ENCODE data around the gene TMEM161B. TPM values are rescaled to one million over a fixed set of nuclear protein-coding genes. Genes with fewer than 3 reads are reported as not detected.

TMEM161B gene
- total RNA-seq, 1 experiment from 2014 or later: 22.1 TPM

DNA sequence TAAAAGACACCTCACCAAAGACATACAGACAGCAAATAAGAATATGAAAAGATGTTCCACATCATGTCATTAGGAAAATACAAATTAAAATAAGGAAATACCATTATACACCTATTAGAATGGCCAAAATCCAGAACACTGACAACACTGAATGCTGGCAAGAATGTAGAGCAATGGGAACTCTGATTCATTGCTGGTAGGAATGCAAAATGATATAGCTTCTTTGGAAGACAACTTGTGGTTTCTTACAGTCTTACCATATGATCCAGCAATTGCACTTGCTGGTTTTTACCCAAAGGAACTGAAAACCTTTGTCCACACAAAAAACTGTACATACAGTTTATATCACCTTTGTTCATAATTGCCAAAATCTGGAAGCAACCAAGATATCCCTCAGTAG lies 6.5 kb downstream of the TMEM161B start:
- H3K27me3 ChIP-seq (replicated peaks; ENCODE audit: control insufficient read depth, insufficient read depth, low read length): no peaks in the 10 kb centered on the region
- no peak overlapping the region for H3K4me3 ChIP-seq (ENCODE audit: low read depth, low read length)
- peaks cover 9% of the 10 kb centered on the region for H3K9me3 Mint-ChIP-seq (ENCODE audit: unreplicated experiment)
- no peak overlapping the region for H3K4me3 Mint-ChIP-seq (ENCODE audit: unreplicated experiment)
- intact Hi-C loops (cut with micrococcal nuclease; ENCODE audit: unreplicated experiment): no loop called here
- TF ChIP-seq, protein P1, sequence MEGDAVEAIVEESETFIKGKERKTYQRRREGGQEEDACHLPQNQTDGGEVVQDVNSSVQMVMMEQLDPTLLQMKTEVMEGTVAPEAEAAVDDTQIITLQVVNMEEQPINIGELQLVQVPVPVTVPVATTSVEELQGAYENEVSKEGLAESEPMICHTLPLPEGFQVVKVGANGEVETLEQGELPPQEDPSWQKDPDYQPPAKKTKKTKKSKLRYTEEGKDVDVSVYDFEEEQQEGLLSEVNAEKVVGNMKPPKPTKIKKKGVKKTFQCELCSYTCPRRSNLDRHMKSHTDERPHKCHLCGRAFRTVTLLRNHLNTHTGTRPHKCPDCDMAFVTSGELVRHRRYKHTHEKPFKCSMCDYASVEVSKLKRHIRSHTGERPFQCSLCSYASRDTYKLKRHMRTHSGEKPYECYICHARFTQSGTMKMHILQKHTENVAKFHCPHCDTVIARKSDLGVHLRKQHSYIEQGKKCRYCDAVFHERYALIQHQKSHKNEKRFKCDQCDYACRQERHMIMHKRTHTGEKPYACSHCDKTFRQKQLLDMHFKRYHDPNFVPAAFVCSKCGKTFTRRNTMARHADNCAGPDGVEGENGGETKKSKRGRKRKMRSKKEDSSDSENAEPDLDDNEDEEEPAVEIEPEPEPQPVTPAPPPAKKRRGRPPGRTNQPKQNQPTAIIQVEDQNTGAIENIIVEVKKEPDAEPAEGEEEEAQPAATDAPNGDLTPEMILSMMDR (IDR thresholded peaks at IDR 0.05; ENCODE audit: insufficient read depth in 1 of 2, low read depth in 1 of 2, low read length in 1 of 2, severe bottlenecking in 1 of 2, unreplicated experiment in 1 of 2): no peak
- H3K27ac Mint-ChIP-seq (ENCODE audit: unreplicated experiment): no peak overlapping the region
- H3K36me3 Mint-ChIP-seq (ENCODE audit: insufficient read depth, unreplicated experiment): peaks cover 23% of the 10 kb centered on the region
- peaks cover 25% of the 10 kb centered on the region for H3K4me1 ChIP-seq
- ChIA-PET CTCF (no interaction called here), POLR2A (no interaction called here)
- H3K36me3 ChIP-seq (ENCODE audit: control insufficient read depth, insufficient read depth, low read length): no peaks in the 10 kb centered on the region
- DNase-seq: no peak
- peaks cover 9% of the 10 kb centered on the region for H3K4me1 Mint-ChIP-seq (ENCODE audit: low read depth, unreplicated experiment)
- no peaks in the 10 kb centered on the region for H3K27me3 Mint-ChIP-seq (ENCODE audit: insufficient read depth, unreplicated experiment)
- BruUV-seq (replicated peaks): no TSS peak
- no peaks in the 10 kb centered on the region for H3K9me3 ChIP-seq

- Histone ChIP-seq H3K4me3 (ENCODE audit: low read depth, low read length) (no peak overlapping the region), H3K36me3 (ENCODE audit: control insufficient read depth, insufficient read depth, low read length) (no peaks in the 10 kb centered on the region), H3K27me3 (replicated peaks; ENCODE audit: control insufficient read depth, insufficient read depth, low read length) (no peaks in the 10 kb centered on the region), H3K4me1 (peaks cover 27% of the 10 kb centered on the region), H3K9me3 (no peaks in the 10 kb centered on the region)
- intact Hi-C loops (cut with micrococcal nuclease; ENCODE audit: unreplicated experiment): loop anchor here (1.0 kb wide), 1 partner anchor 10 kb away; the partner anchor contains the start of gene TMEM161B
- Mint-ChIP-seq H3K9me3 (ENCODE audit: unreplicated experiment) (no peaks in the 10 kb centered on the region), H3K27me3 (ENCODE audit: insufficient read depth, unreplicated experiment) (no peaks in the 10 kb centered on the region), H3K4me3 (ENCODE audit: unreplicated experiment) (no peak overlapping the region), H3K27ac (ENCODE audit: unreplicated experiment) (no peak overlapping the region), H3K36me3 (ENCODE audit: insufficient read depth, unreplicated experiment) (peaks cover 6% of the 10 kb centered on the region), H3K4me1 (ENCODE audit: low read depth, unreplicated experiment) (peaks cover 9% of the 10 kb centered on the region)
- TF ChIP-seq, protein P1 (IDR thresholded peaks at IDR 0.05; ENCODE audit: insufficient read depth in 1 of 2, low read depth in 1 of 2, low read length in 1 of 2, severe bottlenecking in 1 of 2, unreplicated experiment in 1 of 2): no peak
- no peak for DNase-seq
- ChIA-PET CTCF (no interaction called here), POLR2A (no interaction called here)
- no TSS peak for BruUV-seq (replicated peaks)
Observed at GRCh38 chr5:88258636-88259035, 10.0 kb downstream of the TMEM161B start.

- peak in 1 of 2 experiments; percentile 17 for DNase-seq
- ChIA-PET POLR2A (no interaction called here), CTCF (no interaction called here)
- no peak overlapping the region for H3K4me3 ChIP-seq (ENCODE audit: low read depth, low read length)
- no peaks in the 10 kb centered on the region for H3K27me3 ChIP-seq (replicated peaks; ENCODE audit: control insufficient read depth, insufficient read depth, low read length)
- BruUV-seq (replicated peaks): no TSS peak
- Mint-ChIP-seq H3K27ac (ENCODE audit: unreplicated experiment) (no peak overlapping the region), H3K4me3 (ENCODE audit: unreplicated experiment) (no peak overlapping the region), H3K4me1 (ENCODE audit: low read depth, unreplicated experiment) (peaks cover 15% of the 10 kb centered on the region), H3K27me3 (ENCODE audit: insufficient read depth, unreplicated experiment) (no peaks in the 10 kb centered on the region), H3K9me3 (ENCODE audit: unreplicated experiment) (no peaks in the 10 kb centered on the region), H3K36me3 (ENCODE audit: insufficient read depth, unreplicated experiment) (peaks cover 6% of the 10 kb centered on the region)
- TF ChIP-seq, protein P1 (IDR thresholded peaks at IDR 0.05; ENCODE audit: insufficient read depth in 1 of 2, low read depth in 1 of 2, low read length in 1 of 2, severe bottlenecking in 1 of 2, unreplicated experiment in 1 of 2): no peak
- no peaks in the 10 kb centered on the region for H3K9me3 ChIP-seq
- peaks cover 27% of the 10 kb centered on the region for H3K4me1 ChIP-seq
- intact Hi-C loops (cut with micrococcal nuclease; ENCODE audit: unreplicated experiment): no loop called here
- no peaks in the 10 kb centered on the region for H3K36me3 ChIP-seq (ENCODE audit: control insufficient read depth, insufficient read depth, low read length)
Observed at GRCh38 chr5:88256872-88257271, 11.8 kb downstream of the TMEM161B start.
